Endothelial cell of umbilical vein (primary cell): Measurements from ENCODE around the gene ARHGEF10L. TPM values are rescaled to one million over a fixed set of nuclear protein-coding genes. Genes with fewer than 3 reads are reported as not detected.

Source experiments
- BruUV-seq: library from RNA; stranded (reverse); fragments of 400-500 nt; replicated peaks from 2 replicates; lab custom pipeline; 2021; lab: Mats Ljungman, UMichigan
- CTCF ChIA-PET: fragments of 300-600, 350-600 bp; sonication (Branson Sonifier 250); formaldehyde crosslinking; loops from one replicate; lab custom pipeline; 2021; ENCODE audit warnings: antibody characterized with exemption, inconsistent platforms; lab: Charles Lee
- POLR2A ChIA-PET: fragments of 300-600, 350-600 bp; sonication (Branson Sonifier 250); formaldehyde crosslinking; loops from one replicate; lab custom pipeline; 2021; ENCODE audit warnings: antibody characterized with exemption, inconsistent platforms; lab: Charles Lee
- DNase-seq: peaks from one replicate; pipeline ENCODE4 v3.0.0-alpha.2; 2011; ENCODE audit warnings: low read depth, low spot score
- FAIRE-seq: peaks from 2 replicates; lab custom pipeline; 2011; peaks lifted over from hg19 to GRCh38; lab: Jason Lieb, UNC
- H2AFZ ChIP-seq: 2 replicates; pipeline ENCODE4 v1.6.0; 2012; ENCODE audit warnings: low read depth, low read length, control low read depth, inconsistent platforms
- H3K27ac ChIP-seq: 2 replicates; pipeline ENCODE4 v1.5.1; 2011; ENCODE audit warnings: low read depth, mild to moderate bottlenecking, control low read depth, low read length, moderate library complexity; ENCODE audit not compliant: insufficient read depth
- H3K27me3 ChIP-seq, 2 experiments: 2 replicates each; pipeline versions ENCODE4 v1.6.0 to v1.6.1; 2011; ENCODE audit warnings: low read length in 2 of 2, mixed read lengths in 1 of 2; ENCODE audit not compliant: control insufficient read depth in 2 of 2, insufficient read depth in 2 of 2
- H3K36me3 ChIP-seq, 2 experiments: 2 replicates in 1 of 2; 3 replicates in 1 of 2; pipeline ENCODE4 v1.5.1; 2011; ENCODE audit warnings: low read length in 2 of 2, mild to moderate bottlenecking in 1 of 2, moderate library complexity in 1 of 2; ENCODE audit not compliant: control insufficient read depth in 2 of 2, insufficient read depth in 2 of 2; ENCODE audit errors: extremely low read depth in 1 of 2
- H3K4me1 ChIP-seq: 3 replicates; pipeline ENCODE4 v1.5.1; 2011; ENCODE audit warnings: mild to moderate bottlenecking, low read length; ENCODE audit not compliant: control insufficient read depth, insufficient read depth; ENCODE audit errors: extremely low read depth
- H3K4me2 ChIP-seq: 2 replicates; pipeline ENCODE4 v1.6.1; 2011; ENCODE audit warnings: low read length, control low read depth, mixed read lengths; ENCODE audit not compliant: insufficient read depth
- H3K4me3 ChIP-seq, 3 experiments: fragments of 200-600 bp in 1 of 3; sonication (generic), shearing (Covaris generic) in 1 of 3; replicated peaks in 1 of 3; 2 replicates each; pipeline ENCODE4 v1.5.1; 2011 to 2016; ENCODE audit warnings: control low read depth in 3 of 3, low read length in 3 of 3, mild to moderate bottlenecking in 2 of 3, inconsistent platforms in 1 of 3, low read depth in 1 of 3, moderate library complexity in 1 of 3; ENCODE audit not compliant: insufficient read depth in 1 of 3
- H3K79me2 ChIP-seq: 2 replicates; pipeline ENCODE4 v1.6.0; 2012; ENCODE audit warnings: low read length, inconsistent platforms; ENCODE audit not compliant: control insufficient read depth, insufficient read depth
- H3K9ac ChIP-seq: replicated peaks from 2 replicates; pipeline ENCODE3; 2011; ENCODE audit warnings: low read length, control low read depth; ENCODE audit not compliant: insufficient read depth; ENCODE audit errors: extremely low read depth
- H3K9me1 ChIP-seq: replicated peaks from 3 replicates; pipeline ENCODE4 v1.6.0; 2011; ENCODE audit warnings: mild to moderate bottlenecking, low read length; ENCODE audit not compliant: control insufficient read depth, insufficient read depth; ENCODE audit errors: extremely low read depth
- H3K9me3 ChIP-seq: replicated peaks from 2 replicates; pipeline ENCODE4 v1.5.1; 2012; ENCODE audit warnings: low read length, inconsistent platforms; ENCODE audit not compliant: control insufficient read depth, insufficient read depth
- H4K20me1 ChIP-seq: replicated peaks from 2 replicates; pipeline ENCODE3; 2011; ENCODE audit warnings: mild to moderate bottlenecking, low read length; ENCODE audit not compliant: control insufficient read depth, insufficient read depth; ENCODE audit errors: extremely low read depth
- EZH2 ChIP-seq: IDR thresholded peaks from 2 replicates; pipeline ENCODE4 v1.6.1; 2012; ENCODE audit warnings: borderline replicate concordance, low read depth, mild to moderate bottlenecking, moderate library complexity, low read length, inconsistent platforms; ENCODE audit not compliant: severe bottlenecking
- GATA2 ChIP-seq: IDR thresholded peaks from 2 replicates; pipeline ENCODE4 v1.7.0; 2011; ENCODE audit warnings: low read depth, mild to moderate bottlenecking, moderate library complexity, mixed read lengths, low read length; ENCODE audit not compliant: insufficient read length, insufficient read depth
- JUN ChIP-seq: IDR thresholded peaks from 2 replicates; pipeline ENCODE4 v1.6.1; 2011; ENCODE audit warnings: borderline replicate concordance, low read depth; ENCODE audit not compliant: insufficient read length, insufficient read depth
- POLR2A ChIP-seq: IDR thresholded peaks from 2 replicates; pipeline ENCODE4 v1.6.1; 2012; ENCODE audit warnings: low read depth, mild to moderate bottlenecking, control low read depth, low read length
- dilution Hi-C: fragments of 300-500 bp; cut with MboI; formaldehyde crosslinking; loops from one replicate; pipeline ENCODE4 v1.15.0; 2019; ENCODE audit warnings: low sequenced_read_pairs; ENCODE audit not compliant: extremely low pct_ligation_motif_present
- intact Hi-C: fragments of 100-400 bp; cut with micrococcal nuclease; formaldehyde crosslinking; loops from one replicate; pipeline ENCODE4 v1.10.0; 2022
- polyA plus RNA-seq, 4 experiments: library from polyadenylated mRNA; depleted of rRNA in 3 of 4; stranded (reverse) in 3 of 4; unstranded in 1 of 4; fragments of >200 nt; gene quantifications; 2 replicates each; pipeline versions ENCODE4 v1.2.1 to v1.2.3, GENCODE V29; 2011 to 2012; ENCODE audit warnings: missing spikeins in 1 of 4
- total RNA-seq: library from RNA; stranded (reverse); gene quantifications from 2 replicates; pipeline ENCODE4 v1.2.3, GENCODE V29; 2021

The ARHGEF10L gene
- total and polyA plus RNA-seq, 2 donors (not counting 3 experiments of a cell fraction or from before 2014, with no cell fraction given): 1.9 to 5.2 TPM

- FAIRE-seq: no peak
- Histone ChIP-seq H3K27ac (no peak overlapping the region), H4K20me1 (no peaks in the 10 kb centered on the region), H3K27me3 (peaks cover 3 to 6% of the 10 kb centered on the region in 2 experiments), H2AFZ (no peak overlapping the region), H3K4me3 (no peak overlapping the region), H3K9me1 (no peaks in the 10 kb centered on the region), H3K9me3 (no peaks in the 10 kb centered on the region), H3K9ac (no peak overlapping the region), H3K4me2 (no peak overlapping the region), H3K36me3 (no peaks in the 10 kb centered on the region), H3K79me2 (no peaks in the 10 kb centered on the region), H3K4me1 (no peaks in the 10 kb centered on the region)
- BruUV-seq: no TSS peak
- no peak for DNase-seq
- TF ChIP-seq JUN: no peak
- no peak for TF ChIP-seq EZH2
- TF ChIP-seq POLR2A: no peak
- ChIA-PET CTCF (interaction anchor here (0.7 kb wide), 1 partner anchor 176 kb away, joined by 3 read pairs; no protein-coding TSS in a partner anchor), POLR2A (interaction anchor here (0.6 to 0.7 kb wide), 2 partner anchors 18 to 23 kb away, joined by 3 to 4 read pairs; no protein-coding TSS in a partner anchor)
- dilution Hi-C loops (no loop called here), intact Hi-C loops (no loop called here)
These were observed 925 bp upstream of the ARHGEF10L start for GRCh38 chr1:17538428-17539117.

GRCh38 chr1:17539118-17539476, 401 bp upstream of the ARHGEF10L start:
- Histone ChIP-seq H3K9me1 (no peaks in the 10 kb centered on the region), H3K27me3 (peaks cover 3 to 6% of the 10 kb centered on the region in 2 experiments), H3K4me2 (no peak overlapping the region), H3K79me2 (no peaks in the 10 kb centered on the region), H2AFZ (peak overlapping the region; percentile 34), H3K36me3 (no peaks in the 10 kb centered on the region), H3K4me1 (no peaks in the 10 kb centered on the region), H3K4me3 (peak overlapping the region in 1 of 3 experiments; percentile 22), H3K27ac (no peak overlapping the region), H3K9ac (no peak overlapping the region), H3K9me3 (no peaks in the 10 kb centered on the region), H4K20me1 (no peaks in the 10 kb centered on the region)
- ChIA-PET CTCF (interaction anchor here (1.9 to 2.5 kb wide), 2 partner anchors 37 to 67 kb away, joined by 5 to 20 read pairs; no protein-coding TSS in a partner anchor), POLR2A (interaction anchor here (0.6 kb wide), 1 partner anchor 23 kb away, joined by 4 read pairs; no protein-coding TSS in a partner anchor)
- intact Hi-C loops: no loop called here
- TF ChIP-seq GATA2: no peak
- no peak for FAIRE-seq
- no TSS peak for BruUV-seq
- dilution Hi-C loops: no loop called here
- DNase-seq: no peak
